ENCODE results near the gene UFSP1.

DNA sequence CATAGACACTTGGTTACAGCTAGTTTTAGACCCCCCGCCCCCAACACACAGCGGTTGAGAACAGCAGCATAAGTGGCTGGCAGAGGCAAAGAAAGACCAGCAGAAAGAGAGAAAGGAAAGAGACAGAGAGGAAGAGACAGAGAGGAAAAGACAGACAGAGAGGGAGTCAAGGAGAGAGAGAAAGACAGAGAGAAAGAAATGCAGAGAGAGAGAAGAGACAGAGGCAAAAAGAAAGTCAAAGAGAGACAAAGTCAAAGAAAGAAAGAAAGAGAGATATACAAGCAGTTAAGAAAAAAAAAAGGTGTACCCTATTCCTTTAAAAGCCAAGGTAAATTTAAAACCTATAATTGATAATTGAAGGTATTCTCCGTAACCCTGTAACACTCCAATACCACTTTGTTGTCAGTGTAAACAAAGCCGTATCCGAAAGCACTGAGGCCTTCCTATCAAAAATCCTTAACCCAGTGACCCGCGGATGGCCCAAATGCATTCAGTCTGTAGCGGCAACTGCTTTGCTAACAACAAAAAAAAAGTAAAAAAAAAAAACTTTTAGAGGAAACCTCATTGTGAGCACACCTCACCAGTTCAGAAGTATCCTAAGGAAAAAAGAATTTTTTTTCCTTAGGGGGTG, 48.9 kb downstream of the UFSP1 start:
- TF ChIP-seq, protein P1, sequence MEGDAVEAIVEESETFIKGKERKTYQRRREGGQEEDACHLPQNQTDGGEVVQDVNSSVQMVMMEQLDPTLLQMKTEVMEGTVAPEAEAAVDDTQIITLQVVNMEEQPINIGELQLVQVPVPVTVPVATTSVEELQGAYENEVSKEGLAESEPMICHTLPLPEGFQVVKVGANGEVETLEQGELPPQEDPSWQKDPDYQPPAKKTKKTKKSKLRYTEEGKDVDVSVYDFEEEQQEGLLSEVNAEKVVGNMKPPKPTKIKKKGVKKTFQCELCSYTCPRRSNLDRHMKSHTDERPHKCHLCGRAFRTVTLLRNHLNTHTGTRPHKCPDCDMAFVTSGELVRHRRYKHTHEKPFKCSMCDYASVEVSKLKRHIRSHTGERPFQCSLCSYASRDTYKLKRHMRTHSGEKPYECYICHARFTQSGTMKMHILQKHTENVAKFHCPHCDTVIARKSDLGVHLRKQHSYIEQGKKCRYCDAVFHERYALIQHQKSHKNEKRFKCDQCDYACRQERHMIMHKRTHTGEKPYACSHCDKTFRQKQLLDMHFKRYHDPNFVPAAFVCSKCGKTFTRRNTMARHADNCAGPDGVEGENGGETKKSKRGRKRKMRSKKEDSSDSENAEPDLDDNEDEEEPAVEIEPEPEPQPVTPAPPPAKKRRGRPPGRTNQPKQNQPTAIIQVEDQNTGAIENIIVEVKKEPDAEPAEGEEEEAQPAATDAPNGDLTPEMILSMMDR (conservative IDR thresholded peaks at IDR 0.05), result no peak
- no peak for TF ChIP-seq ZFX (IDR thresholded peaks at IDR 0.05)

Measured in C4-2B (cell line).